SK-N-SH treated with all-trans-retinoic acid at 6 μM for 48 hours (cell line): ENCODE data around the gene SHROOM1.

Source experiments
- ARNTL ChIP-seq: fragments of 450-650 bp; formaldehyde crosslinking; IDR thresholded peaks from 2 replicates; pipeline ENCODE4 v1.5.0; 2020; ENCODE audit warnings: low read depth, mild to moderate bottlenecking, moderate library complexity, borderline replicate concordance
- ISL1 ChIP-seq: fragments of 250-450 bp; sonication (Bioruptor Pico); IDR thresholded peaks from 2 replicates; pipeline ENCODE4 v2.1.2; 2022; ENCODE audit warnings: mild to moderate bottlenecking, moderate library complexity
- OSR1 ChIP-seq: fragments of 250-450 bp; sonication (Bioruptor Pico); IDR thresholded peaks from 2 replicates; pipeline ENCODE4 v1.8.0; 2022; ENCODE audit warnings: moderate library complexity, mild to moderate bottlenecking, inconsistent platforms
- PATZ1 ChIP-seq: fragments of 250-450 bp; sonication (Bioruptor Pico); IDR thresholded peaks from 2 replicates; pipeline ENCODE4 v1.8.0; 2020; ENCODE audit warnings: mild to moderate bottlenecking, moderate library complexity, borderline replicate concordance
- TCF4 ChIP-seq: fragments of 250-450 bp; sonication (Bioruptor Pico); IDR thresholded peaks from 2 replicates; pipeline ENCODE4 v1.8.0; 2021; ENCODE audit warnings: mild to moderate bottlenecking, moderate library complexity, borderline replicate concordance
- TOX ChIP-seq: fragments of 250-450 bp; sonication (Bioruptor Pico); IDR thresholded peaks from 2 replicates; pipeline ENCODE4 v1.8.0; 2021; ENCODE audit warnings: mild to moderate bottlenecking, moderate library complexity, borderline replicate concordance
- ZFP3 ChIP-seq: fragments of 250-450 bp; sonication (Bioruptor Pico); IDR thresholded peaks from 2 replicates; pipeline ENCODE4 v1.5.0; 2020; ENCODE audit warnings: mild to moderate bottlenecking, moderate library complexity
- TF ChIP-seq, protein P1 (sequence below): fragments of 250-450 bp; sonication (Bioruptor Pico); IDR thresholded peaks from 2 replicates; pipeline ENCODE4 v1.8.0; 2021; ENCODE audit warnings: low read depth, mild to moderate bottlenecking, moderate library complexity, borderline replicate concordance

- no peak for TF ChIP-seq OSR1 (CRISPR knock-in tag)
- no peak for TF ChIP-seq TOX
- no peak for TF ChIP-seq ZFP3
- no peak for TF ChIP-seq TCF4 (CRISPR knock-in tag)
- TF ChIP-seq PATZ1 (CRISPR knock-in tag): no peak
- no peak for TF ChIP-seq ISL1 (CRISPR knock-in tag)
- TF ChIP-seq ARNTL (CRISPR knock-in tag): no peak
- TF ChIP-seq, protein P1, sequence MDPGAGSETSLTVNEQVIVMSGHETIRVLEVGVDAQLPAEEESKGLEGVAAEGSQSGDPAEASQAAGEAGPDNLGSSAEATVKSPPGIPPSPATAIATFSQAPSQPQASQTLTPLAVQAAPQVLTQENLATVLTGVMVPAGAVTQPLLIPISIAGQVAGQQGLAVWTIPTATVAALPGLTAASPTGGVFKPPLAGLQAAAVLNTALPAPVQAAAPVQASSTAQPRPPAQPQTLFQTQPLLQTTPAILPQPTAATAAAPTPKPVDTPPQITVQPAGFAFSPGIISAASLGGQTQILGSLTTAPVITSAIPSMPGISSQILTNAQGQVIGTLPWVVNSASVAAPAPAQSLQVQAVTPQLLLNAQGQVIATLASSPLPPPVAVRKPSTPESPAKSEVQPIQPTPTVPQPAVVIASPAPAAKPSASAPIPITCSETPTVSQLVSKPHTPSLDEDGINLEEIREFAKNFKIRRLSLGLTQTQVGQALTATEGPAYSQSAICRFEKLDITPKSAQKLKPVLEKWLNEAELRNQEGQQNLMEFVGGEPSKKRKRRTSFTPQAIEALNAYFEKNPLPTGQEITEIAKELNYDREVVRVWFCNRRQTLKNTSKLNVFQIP: no peak
Observed at GRCh38 chr5:132802044-132802684, 28.3 kb downstream of the SHROOM1 start.
